GM19240 (cell line): Measurements from ENCODE around the gene AHR.

Experiments
- DNase-seq: peaks from one replicate; pipeline ENCODE4 v3.0.0; 2011; ENCODE audit warnings: low spot score; ENCODE audit not compliant: insufficient read length

Gene AHR

DNA sequence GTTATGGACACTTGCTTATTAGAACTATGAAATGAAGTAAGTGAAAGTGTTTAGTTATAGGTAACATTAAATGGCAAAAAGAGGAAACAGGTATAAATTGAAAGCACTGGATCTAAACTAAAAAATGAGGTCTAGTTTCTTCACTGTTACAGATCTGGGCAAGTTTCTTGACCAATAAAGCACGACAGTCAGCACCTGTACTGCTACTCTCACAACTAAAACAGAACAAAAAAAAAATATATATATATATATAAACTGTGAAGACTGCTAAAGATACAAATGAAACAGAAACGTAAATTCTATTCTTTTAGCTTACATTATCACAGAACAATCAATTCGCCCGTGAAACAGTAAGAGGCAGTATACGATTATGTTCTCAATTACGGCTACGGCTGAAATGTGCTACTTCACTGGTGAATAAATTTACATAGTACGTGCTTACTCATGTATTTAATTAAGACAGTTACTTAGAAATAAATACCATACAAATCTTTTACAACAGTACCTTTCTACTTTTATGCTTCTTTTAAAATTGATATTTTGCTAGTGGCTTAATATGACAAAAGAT, 4.2 kb downstream of the AHR start:
- no peak for DNase-seq

DNA sequence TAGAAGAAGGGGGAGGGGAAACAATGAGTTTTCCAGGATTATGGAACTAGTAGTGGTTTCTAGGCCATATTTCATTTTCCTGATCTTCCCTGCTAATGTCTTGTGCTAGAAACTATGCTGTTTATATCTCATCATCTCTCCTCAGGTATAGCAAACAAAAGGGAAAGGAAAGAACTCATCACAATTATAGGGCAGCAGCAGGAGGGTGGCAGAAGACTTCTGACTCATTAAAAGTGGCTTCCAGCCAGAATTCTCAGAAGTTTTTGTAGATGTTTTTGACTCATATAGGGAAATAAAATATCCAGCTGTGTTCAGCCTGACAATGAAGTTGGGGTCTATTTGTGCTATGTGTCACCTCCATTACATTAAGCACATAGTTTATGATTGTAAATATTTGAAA, 6.5 kb downstream of the AHR start:
- DNase-seq, result no peak

DNA sequence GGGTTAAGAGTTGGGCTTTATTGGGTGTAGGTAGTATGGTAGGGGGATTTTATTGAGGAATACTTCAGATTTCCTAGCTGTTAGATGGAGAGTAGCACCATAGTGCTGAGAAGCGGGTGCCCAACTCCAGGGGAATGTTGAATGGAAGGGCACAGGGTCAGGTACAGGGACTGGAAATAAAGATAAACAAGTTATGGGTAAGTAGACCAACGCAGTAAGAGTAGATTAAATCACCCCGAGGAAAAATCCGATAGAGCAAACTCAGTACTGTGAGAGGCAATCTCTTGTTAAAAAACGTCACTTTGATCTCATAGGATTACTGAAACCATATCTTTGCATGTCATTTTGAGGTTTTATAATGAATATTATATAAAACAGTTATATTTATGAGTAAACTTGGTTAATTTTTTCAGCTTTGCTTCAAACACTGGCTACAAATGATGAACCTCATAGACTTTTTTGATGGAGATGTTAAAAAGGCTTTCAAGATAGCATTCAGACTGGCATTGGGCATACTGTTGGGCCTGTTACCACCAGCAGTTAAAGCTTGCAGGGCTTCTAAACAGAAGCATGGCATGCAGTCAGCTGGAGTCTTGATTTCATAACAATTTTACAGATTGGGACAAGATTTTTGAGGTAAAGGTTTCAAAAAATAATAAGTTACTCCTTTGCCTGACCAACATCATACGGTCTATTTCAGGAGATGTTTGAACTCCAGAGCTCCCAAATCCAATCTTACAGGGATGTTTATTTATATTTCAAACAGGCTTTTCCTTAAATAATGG, 7.1 kb downstream of the AHR start:
- DNase-seq, result no peak

DNA sequence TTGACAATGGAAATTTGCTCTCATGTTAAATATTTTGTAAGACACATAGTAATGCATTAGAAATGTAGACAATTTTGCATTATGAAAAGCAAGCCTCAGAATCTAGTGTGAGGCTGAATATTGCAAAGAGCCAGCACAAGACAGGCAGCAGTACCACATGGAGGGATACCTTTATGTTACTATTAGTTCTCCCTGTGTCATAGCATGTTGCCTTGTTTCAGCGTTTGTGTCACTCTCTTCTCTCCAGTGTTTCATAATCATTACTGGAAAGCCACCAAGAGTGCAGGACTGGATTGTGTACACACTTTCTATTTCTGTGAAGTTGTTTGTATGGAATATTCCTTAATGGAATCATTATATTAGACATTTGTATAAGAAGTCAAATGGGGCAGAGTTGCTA, 8.5 kb downstream of the AHR start:
- no peak for DNase-seq

DNA sequence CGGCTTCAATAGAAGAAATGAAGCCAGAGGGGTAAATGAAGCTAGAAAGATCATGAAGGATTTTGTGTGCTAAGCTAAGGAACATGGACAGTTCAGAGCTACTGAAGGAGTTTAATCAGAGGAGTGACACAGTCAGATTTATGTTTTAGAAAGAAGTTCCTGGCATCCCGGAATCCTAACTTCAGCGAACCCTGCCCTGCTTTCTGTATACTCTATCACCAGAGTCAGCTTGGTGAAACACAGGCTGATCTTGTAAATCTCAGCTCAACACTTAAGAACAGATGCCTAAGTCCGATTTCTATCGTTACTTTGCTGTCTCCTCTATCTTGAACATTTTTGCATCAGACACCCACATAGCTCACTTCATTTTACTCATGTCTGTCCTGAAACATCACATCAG, 9.1 kb downstream of the AHR start:
- no peak for DNase-seq

DNA sequence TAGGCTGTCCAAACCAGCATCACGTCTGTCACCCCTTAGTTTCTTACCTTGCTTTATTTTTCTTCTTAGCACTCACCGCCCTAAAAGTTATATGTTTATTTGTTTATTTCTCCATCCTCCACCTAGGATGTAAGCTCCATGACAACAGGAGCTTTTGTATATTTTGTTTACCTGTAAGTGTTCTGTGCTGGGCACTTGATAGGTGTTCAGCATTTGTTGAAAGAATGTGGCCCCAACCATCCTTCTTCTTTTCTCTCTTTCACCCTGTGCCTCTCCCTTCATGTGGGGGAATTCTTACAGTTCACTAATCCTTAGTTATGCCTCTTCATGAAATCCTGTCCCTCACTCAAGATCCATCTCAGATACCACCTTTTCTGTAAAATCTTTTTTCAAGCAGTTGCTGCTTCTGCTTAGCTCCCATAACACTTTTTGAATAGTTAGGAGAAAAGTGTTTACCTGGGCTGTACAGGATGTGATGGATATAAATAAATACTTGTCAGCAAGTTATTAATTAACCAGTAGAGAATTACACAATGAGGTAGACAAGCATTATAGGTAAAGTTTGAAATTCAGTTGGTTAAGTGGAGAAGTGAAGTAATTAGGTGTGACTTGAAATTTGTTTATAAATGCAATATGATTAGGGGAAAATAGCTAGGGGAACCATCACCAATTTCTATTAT, 9.7 kb downstream of the AHR start:
- DNase-seq, result no peak

DNA sequence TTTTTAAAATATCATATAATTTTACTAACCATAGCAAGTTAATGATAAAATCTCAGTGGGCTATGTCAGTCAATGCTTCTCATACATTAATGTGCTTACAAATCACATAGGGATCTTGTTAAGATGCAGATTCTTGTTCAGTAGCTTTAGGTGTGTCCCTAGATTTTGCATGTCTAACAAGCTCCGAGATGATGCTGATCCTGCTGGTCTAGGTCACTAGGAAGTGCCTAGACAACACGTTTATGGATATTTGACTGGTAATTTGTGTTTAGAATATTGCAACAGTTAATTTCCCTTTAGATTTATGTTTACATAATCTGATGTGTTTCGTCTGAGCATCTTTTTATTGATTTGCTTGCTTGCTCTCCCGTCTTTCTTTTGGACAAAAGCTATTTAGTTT, 12.7 kb downstream of the AHR start:
- DNase-seq, result no peak

DNA sequence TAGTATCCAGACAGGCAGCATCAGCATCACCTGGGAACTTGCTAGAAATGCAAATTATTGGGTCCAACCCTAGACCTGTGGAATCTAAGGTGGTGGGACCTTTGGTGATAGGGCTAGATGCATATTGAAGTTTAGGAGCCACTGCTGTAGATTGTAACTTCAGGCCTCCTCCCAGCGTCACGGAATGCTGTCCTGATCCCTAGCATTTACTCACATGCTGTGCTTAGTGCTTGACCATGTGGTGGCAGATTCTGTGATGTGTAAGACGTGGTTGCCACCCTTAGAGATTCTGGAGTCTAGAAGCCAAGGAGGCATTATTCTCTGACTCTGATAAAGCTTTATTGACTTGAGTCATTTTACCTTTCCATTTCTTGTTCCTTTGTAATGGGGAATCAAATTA, 13.5 kb downstream of the AHR start:
- DNase-seq, result no peak

DNA sequence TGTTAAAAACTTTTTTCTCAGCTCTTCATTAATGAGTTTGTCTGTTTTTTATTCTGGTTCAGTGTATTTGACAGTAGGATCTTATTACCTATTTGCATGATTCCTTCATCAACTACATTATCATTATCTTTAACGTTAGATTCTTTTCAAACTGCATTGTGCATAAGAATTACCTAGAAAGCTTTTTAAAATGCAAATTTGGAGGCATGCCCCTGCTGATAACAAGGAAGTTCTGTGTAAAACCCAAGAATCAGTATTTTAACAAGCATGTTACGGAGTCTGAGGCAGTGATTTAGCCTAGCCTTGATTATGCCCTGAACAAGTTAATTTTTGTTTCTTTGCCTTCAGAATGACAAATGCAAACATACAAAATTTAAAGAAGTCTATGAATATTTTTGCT, 14.2 kb downstream of the AHR start:
- no peak for DNase-seq

DNA sequence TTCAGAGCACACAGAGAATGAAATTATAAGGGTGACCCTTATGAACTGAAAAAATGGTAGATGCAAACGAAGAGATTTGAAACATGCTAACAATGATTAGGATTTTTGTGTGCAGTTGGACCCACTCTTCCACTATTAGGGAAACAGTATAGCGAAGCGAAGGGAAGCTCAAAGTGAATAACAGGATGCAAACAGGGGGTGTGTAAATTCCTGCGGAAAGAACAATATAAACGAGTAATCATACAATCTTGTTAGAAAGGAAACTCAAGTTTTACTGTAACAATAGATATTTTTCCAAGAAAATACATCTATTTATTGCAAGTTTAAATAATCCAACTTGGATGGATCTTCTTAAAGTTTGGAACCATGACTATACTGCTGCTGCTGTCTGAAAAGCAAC, 14.7 kb downstream of the AHR start:
- no peak for DNase-seq

DNA sequence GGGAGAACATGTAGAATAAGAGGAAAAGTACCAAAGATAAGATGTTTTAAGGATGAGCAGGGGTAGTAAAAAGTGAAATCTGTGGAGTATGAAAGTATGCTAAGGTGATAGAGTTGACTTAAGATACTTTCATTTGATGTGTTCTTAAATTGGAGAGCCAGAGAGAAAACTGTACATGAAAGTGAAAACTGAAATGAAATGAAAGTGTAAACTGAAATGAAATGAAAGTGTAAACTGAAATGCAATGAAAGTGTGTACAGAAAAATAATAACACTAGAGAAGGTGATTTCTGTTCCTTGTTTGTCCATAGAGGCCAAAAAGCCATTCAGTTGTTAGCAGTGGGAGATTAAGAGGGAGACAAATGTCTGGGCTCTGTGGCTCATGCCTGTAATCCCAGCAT, 17.5 kb downstream of the AHR start:
- DNase-seq, result no peak

DNA sequence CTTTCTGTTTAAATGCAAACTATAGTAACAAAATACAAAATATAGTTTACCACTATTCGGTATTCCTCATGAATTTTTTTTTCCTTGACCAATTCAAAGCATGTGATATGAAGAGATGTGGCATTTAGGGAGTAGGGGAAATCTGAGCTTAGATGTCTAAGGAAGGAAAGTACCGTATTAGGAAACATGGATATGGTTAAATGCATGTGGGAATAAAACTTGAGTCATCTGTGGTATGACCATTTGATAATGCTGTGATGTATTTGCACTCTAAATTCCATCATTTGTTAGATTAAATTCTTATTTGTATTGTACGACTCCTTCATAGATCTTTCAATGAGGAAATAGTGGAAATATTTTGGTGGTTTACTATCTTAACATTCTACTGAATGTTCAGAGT, 19.7 kb downstream of the AHR start:
- DNase-seq, result no peak

DNA sequence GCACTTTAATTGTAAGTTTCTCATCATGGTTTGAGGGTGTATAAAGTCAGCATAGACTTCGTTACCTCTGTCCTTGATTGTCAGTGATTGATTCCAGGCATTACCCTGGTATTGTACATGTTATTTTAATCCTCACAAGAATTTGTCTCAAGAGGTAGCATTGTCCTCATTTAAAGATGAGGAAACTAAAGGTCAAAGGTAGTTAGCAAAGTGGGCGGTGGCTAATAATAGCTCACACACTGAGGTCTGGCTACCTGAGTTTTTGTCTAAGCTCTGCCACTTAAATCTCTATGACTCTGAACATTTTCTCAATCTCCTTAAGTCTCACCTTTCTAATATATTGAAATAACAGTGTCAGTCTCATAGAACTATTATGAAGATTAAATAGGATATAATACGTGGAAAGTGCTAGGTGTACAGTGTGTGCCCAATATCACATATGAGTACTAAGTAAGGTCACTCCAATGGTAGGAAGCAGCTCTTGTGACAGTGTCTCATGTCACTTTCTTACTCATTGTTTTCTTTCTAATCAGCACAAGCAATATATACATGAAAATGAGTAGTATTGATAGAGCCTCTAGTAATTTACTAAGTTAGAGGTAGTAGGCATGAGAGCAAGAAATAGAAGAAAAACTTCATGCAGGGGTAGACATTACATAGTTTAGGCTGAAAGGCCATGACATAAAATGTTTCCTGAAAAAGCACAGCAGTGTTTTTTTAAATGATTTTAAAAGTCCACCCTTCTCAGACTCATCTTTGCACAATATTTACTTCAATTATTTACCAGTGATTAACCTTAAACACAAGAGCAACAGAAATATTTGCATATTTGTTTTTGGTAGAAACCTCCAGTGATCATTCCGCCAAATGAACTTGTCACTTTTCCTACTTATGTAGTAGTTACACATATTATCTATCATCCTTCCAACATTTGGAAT, 21.0 kb downstream of the AHR start:
- DNase-seq, result no peak

DNA sequence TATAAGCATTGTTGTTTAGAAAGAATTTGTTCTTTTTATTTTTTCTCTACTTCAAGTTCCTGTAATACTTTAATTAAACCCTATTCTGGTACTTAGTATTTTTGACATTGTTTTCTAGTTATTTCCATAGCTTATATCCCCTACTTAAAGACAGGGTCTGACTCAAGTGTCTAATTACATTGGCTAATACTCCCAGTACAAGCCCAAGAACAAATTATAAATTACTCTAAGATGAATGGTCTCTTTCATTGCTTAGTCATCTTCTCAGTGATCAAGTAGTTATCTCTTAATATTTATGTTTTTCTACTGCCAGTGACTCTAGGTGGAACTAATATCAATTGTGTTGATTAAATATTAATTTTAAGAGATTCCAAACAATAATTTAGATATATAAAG, 21.6 kb downstream of the AHR start:
- DNase-seq, result no peak

DNA sequence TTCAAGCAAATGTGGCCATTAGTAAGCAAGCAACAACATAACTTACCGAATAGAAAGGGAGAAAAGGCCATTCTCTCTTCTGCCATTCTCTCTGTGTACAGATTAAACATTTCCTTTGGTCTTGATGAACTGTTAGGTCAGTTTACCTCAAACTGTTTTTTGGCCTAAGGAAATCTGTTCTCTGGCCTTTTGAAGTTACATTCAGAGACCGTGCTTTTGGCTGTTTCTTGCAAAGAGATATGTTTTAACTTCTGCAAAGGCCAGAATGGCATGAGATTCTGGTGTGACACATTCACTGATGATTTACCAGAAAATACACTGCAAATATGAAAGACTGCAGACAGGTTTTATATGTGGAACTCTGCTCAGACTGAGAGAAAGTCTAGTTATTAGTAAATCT, 22.2 kb downstream of the AHR start:
- no peak for DNase-seq

DNA sequence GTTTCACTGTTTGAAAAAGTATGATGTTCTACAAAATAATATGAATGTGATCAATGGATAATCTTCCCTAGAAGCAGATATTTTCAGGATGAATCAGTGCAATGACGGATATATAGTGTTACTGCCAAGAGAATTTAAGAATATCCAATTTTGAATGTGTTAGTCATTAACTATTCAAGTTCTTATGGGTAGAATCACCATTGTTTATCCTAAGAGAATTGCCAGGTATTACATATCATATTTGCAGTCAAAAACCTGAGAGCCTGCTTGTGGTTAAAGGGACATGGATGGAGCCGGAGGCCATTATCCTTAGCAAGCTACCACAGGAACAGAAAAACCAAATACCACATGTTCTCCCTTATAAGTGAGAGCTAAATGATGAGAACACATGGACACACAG, 26.9 kb downstream of the AHR start:
- DNase-seq, result no peak

DNA sequence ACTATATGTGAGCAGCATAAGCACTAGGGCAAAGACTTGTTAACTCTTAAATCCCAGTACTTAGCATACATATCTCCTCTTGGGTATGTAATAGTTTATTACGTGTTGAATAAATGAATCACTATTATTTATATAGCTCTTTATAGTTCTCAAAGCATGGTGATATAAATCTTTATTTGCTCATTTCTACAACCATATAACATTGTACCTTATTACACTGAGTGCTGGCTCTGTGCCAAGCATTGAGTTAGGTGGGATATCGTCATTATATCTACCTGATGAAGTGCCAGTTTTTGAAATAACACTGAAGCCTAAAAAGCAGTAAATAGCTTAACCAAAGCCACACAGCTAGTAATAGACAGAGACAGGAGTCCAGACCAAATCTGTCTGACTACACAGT, 27.9 kb downstream of the AHR start:
- DNase-seq, result no peak

DNA sequence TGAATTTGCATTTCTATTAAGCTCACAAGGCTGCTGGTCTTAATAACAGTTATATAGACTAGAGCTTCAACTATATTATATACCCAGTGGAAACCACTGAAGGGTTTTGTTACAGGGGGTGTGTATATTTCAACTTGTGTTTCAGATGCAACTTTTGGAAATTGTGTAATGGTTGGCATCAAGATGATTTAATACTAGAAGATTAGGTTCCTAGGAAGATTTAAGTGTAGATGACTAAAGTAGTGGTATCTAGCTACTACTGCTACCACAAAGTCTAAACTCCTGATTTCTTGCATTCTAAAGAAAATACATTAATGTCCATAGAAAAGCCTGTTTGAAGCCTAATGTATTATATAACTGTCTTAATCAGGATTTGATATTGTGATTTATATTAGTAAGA, 30.2 kb downstream of the AHR start:
- DNase-seq, result no peak

DNA sequence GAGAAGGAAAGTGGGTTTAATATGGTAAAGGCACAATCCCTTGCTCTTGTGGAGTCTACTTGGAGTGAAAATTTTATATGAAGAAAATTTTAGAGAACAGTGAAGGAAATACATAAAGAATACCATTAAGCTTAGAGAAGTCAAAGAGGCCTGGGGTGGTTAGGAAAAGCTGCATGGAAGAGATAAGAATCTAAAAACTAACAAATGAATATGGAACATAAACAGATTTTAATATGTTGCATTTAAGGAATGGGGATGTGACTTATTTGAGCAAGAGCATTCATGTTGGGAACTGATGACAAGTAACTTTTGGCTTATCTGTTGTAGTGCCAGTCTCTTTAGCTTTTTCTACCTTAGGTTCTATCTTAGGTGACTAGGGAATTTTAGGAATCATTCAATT, 31.0 kb downstream of the AHR start:
- no peak for DNase-seq

DNA sequence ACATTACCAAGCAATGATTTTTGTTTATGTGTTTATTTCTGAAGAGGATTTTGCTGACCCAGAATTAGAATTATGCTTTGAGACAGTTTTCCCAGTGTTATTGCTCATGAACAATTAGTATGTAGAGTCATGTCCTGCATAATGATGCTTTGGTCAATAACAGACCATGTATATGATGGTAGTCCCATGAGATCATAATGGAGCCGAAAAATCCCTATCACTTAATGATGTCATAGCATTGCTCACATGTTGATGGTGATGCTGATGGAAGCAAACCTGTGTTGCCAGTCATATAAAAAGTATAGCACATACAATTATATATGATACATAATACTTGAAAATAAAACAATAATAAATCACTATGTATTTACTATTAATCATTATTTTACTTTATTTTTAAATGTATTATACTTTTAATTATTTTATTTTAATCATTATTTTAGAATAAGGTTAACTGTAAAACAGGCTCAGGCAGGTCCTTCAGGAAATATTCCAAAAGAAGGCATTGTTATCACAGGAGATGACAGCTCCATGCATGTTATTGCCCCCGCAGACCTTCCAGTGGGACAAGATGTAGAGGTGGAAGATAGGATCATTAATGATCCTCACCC, 33.5 kb downstream of the AHR start:
- no peak for DNase-seq

DNA sequence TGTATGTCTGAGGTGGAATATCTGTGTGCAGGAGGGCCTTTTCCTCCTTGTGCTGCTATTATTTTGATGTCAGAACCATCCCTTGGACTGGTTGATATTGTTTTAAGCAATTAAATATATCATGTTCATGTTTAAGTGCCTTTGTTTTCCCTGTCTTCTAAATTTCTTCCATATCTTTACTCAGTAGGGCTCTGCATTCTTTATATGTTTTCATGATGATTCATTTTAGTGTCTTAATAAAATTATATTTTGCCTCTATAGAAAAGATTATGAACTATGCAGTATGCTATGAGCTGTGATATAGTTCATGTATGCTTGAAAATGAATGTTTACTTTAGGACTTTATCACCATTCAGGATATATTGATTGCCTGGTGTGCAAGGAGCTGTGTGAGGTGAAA, 34.8 kb downstream of the AHR start:
- no peak for DNase-seq
